ENCODE data around the gene CALML5. TPM values are rescaled to one million over a fixed set of nuclear protein-coding genes. Genes with fewer than 3 reads are reported as not detected.

Gene CALML5
- total RNA-seq, 1 experiment from 2014 or later, result not detected

DNA sequence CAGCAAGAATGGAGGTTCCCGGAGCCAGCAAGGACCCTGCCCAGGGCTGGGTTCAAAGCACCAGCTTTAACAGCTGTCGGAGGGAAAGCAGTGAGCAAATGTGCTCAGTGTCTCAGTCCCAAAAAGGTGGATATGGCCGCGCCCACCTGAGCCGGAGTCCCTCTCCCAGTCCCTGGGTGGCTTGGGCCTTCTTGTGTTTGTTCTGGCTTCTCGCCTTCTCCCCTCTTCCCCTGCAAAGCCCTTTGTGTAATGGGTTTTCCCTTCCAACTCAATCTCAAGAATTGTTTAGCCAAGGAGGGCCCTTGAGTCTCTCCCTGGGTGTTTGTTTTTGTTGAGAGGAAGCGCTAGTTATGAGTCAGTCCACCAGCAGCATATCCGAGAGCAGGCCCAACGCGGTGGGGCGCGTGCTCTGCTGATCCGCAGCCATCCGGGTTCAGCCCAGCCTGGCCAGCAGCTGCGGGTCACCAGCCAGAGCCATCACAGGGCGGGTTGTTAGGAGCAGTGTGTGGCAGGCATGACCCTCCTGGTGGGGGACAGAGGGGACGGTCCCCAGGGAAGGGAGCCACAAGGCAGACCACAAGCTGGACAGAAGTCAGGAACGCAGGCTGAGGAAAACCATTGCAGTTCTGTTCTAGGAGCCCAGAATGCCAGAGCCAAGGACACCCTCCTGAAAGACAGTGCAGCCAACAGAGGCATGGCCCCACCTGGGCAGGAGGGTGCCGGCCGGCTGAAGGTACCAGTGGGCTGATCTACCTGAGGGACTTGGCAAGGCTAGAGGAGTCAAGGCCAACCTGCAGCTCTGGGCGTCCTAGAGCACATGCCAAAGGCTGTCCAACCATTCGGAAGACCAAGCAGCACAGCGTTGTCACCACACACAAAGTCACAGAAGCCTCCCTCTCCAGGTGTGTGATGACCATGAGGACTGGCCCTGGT lies 46.7 kb upstream of the CALML5 start:
- peak; percentile 6 for DNase-seq (ENCODE audit: low spot score)
- H3K9me3 Mint-ChIP-seq, result peaks cover 26% of the 10 kb centered on the region
- no peak overlapping the region for H3K4me3 Mint-ChIP-seq
- CTCF ChIA-PET, result no interaction called here
- H3K27me3 Mint-ChIP-seq (ENCODE audit: low read depth), result no peaks in the 10 kb centered on the region
- peaks cover 16% of the 10 kb centered on the region for H3K36me3 Mint-ChIP-seq
- no peak for ATAC-seq
- H3K4me1 Mint-ChIP-seq, result no peaks in the 10 kb centered on the region
- no peak overlapping the region for H3K27ac Mint-ChIP-seq
- POLR2A ChIA-PET, result no interaction called here
- TF ChIP-seq MXD4 (CRISPR knock-in tag; IDR thresholded peaks at IDR 0.05; ENCODE audit: borderline replicate concordance) (no peak), E2F5 (CRISPR knock-in tag; IDR thresholded peaks at IDR 0.05) (no peak), ZNF317 (CRISPR knock-in tag; IDR thresholded peaks at IDR 0.05; ENCODE audit: borderline replicate concordance, low read depth) (no peak), ATF2 (CRISPR knock-in tag; IDR thresholded peaks at IDR 0.05; ENCODE audit: borderline replicate concordance, low read depth) (no peak), CBFB (CRISPR knock-in tag; IDR thresholded peaks at IDR 0.05; ENCODE audit: low read depth) (no peak)

DNA sequence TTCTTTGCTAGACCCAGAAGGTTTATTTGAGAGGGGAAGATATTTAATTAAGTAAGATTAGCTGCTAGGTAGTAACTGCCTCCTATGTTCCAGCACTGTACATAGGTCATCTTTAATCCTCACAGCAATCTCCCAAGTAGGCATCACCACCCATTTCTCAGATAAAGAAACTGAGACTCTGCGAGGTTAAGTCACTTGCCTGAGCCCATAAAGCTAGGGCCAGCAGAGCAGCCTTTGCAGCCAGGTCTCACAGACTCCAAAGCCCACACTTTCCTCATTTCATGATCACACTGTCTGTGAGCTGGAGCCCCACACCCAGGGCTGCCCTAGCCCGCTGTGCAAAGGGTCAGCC lies 46.0 kb upstream of the CALML5 start:
- CTCF ChIA-PET, result no interaction called here
- ATAC-seq, result no peak
- Mint-ChIP-seq H3K4me1 (no peaks in the 10 kb centered on the region), H3K27me3 (ENCODE audit: low read depth) (no peaks in the 10 kb centered on the region), H3K27ac (no peak overlapping the region), H3K9me3 (peaks cover 30% of the 10 kb centered on the region), H3K4me3 (no peak overlapping the region), H3K36me3 (peaks cover 16% of the 10 kb centered on the region)
- peak; percentile 4 for DNase-seq (ENCODE audit: low spot score)
- TF ChIP-seq FOXP1 (CRISPR knock-in tag; IDR thresholded peaks at IDR 0.05; ENCODE audit: borderline replicate concordance), result no peak
- no peak for TF ChIP-seq NR1H2 (CRISPR knock-in tag; IDR thresholded peaks at IDR 0.05)
- no peak for TF ChIP-seq TCF7 (CRISPR knock-in tag; IDR thresholded peaks at IDR 0.05; ENCODE audit: low read depth)
- TF ChIP-seq ZNF671 (CRISPR knock-in tag; IDR thresholded peaks at IDR 0.05), result no peak
- TF ChIP-seq ZNF263 (CRISPR knock-in tag; IDR thresholded peaks at IDR 0.05; ENCODE audit: low read depth), result no peak
- TF ChIP-seq MLX (CRISPR knock-in tag; IDR thresholded peaks at IDR 0.05), result no peak
- no peak for TF ChIP-seq ETV6 (CRISPR knock-in tag; IDR thresholded peaks at IDR 0.05)
- no peak for TF ChIP-seq ZNF423 (CRISPR knock-in tag; IDR thresholded peaks at IDR 0.05)
- TF ChIP-seq SOX15 (CRISPR knock-in tag; IDR thresholded peaks at IDR 0.05), result no peak
- no peak for TF ChIP-seq NFATC4 (CRISPR knock-in tag; IDR thresholded peaks at IDR 0.05)
- TF ChIP-seq TP53 (CRISPR knock-in tag; IDR thresholded peaks at IDR 0.05), result no peak
- no peak for TF ChIP-seq IRF2 (CRISPR knock-in tag; IDR thresholded peaks at IDR 0.05; ENCODE audit: borderline replicate concordance, low read depth)
- TF ChIP-seq ESRRA (CRISPR knock-in tag; IDR thresholded peaks at IDR 0.05; ENCODE audit: borderline replicate concordance), result no peak
- TF ChIP-seq SP1 (CRISPR knock-in tag; conservative IDR thresholded peaks at IDR 0.05), result no peak
- no peak for TF ChIP-seq KAT7 (CRISPR knock-in tag; IDR thresholded peaks at IDR 0.05; ENCODE audit: borderline replicate concordance)
- TF ChIP-seq, protein P1, sequence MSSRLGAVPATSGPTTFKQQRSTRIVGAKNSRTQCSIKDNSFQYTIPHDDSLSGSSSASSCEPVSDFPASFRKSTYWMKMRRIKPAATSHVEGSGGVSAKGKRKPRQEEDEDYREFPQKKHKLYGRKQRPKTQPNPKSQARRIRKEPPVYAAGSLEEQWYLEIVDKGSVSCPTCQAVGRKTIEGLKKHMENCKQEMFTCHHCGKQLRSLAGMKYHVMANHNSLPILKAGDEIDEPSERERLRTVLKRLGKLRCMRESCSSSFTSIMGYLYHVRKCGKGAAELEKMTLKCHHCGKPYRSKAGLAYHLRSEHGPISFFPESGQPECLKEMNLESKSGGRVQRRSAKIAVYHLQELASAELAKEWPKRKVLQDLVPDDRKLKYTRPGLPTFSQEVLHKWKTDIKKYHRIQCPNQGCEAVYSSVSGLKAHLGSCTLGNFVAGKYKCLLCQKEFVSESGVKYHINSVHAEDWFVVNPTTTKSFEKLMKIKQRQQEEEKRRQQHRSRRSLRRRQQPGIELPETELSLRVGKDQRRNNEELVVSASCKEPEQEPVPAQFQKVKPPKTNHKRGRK (CRISPR knock-in tag; IDR thresholded peaks at IDR 0.05; ENCODE audit: borderline replicate concordance), result no peak
- no peak for TF ChIP-seq ZNF317 (CRISPR knock-in tag; IDR thresholded peaks at IDR 0.05; ENCODE audit: borderline replicate concordance, low read depth)
- TF ChIP-seq EMX1 (CRISPR knock-in tag; IDR thresholded peaks at IDR 0.05), result no peak
- TF ChIP-seq ARID4B (CRISPR knock-in tag; IDR thresholded peaks at IDR 0.05; ENCODE audit: borderline replicate concordance), result no peak
- TF ChIP-seq CREB1 (CRISPR knock-in tag; IDR thresholded peaks at IDR 0.05), result no peak
- POLR2A ChIA-PET, result no interaction called here

Measured in WTC11 (cell line).